WI38 (cell line): ENCODE results near the gene JAKMIP1.

ENCODE experiments used
- H3K4me3 ChIP-seq: 2 replicates; pipeline ENCODE4 v1.5.1; 2011; ENCODE audit warnings: low read depth, mild to moderate bottlenecking, control low read depth, low read length
- CTCF ChIP-seq: IDR thresholded peaks from 2 replicates; pipeline ENCODE4 v1.5.1; 2012; ENCODE audit warnings: low read depth, mild to moderate bottlenecking, control low read depth, low read length

The JAKMIP1 gene

DNA sequence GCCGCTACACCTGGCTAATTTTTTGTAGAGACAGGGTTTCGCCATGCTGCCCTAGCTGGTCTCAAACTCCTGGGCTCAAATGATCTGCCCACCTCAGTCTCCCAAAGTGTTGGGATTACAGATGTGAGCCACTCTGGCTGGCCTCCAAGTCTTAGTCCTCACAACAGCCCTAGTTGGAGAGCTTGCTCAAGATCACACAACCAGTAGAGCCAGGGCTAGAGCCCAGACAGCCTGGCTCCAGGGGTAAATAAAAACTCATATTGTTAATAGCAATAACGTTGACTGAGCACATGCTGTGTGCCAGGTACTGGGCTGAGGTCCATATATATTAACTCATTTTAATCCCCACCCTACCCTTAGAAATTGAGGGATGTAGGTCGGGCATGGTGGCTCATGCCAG lies 7.3 kb upstream of the JAKMIP1 start:
- no peak overlapping the region for H3K4me3 ChIP-seq
- no peak for TF ChIP-seq CTCF

DNA sequence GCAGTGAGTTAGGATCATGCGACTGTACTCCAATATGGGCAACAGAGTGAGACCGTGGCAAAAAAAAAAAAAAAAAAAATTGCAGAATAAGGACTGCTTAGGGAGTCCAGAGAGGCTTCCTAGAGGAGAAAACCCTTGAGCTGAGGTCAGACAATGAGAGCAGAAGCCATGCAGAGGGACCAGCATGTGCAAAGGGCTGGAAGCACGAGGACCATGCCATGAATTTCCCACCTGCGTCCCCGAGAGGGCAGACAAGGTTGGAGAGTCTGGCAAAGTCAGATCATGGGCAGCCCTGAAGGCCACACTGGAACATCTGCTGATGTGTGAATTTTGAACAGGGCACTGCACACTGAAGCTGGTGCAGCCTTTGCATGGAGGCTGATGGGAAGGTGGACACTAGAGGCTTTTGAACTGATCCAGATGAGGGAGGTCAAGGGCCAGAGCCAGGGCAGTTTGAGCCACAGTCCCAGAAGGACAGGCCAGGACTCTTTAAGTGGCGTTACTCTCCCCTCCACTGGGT lies 6.5 kb upstream of the JAKMIP1 start:
- no peak for TF ChIP-seq CTCF
- H3K4me3 ChIP-seq, result no peak overlapping the region

DNA sequence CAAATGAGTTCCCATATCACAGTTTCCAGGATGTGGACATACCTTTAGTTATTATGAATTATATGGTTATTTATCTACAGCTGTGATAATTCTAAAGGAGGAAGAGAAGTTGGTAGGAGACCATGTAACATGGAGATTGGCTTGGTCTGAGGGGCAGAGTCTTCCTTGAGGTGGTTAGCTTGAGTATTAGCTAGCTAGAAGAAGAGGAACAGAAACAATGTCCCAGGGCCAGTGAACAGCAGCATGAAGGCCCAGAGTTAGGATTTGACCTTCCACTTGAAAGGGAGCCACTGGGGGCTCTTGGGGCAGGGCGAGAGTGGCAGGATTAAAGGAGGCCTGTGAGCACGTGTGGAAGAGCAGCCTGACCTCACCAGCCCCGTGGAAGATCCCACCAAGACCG lies 5.6 kb upstream of the JAKMIP1 start:
- H3K4me3 ChIP-seq, result no peak overlapping the region
- no peak for TF ChIP-seq CTCF

DNA sequence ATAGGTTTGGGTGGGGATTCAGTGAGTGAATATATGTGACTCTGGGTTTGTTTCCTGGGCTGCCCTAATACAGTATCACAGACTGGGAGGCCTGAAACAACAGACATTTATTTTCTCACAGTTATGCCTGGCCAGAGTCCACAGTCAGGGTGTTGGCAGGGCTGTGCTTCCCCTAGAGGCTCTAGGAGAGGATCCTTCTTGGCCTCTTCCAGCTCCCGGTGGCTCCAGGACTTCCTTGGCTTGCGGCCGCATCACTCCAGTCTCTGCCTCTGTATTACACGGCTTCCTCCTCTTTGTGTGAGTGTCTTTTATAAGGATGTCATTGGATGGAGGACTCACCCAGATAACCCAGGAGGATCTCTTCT lies 5.2 kb upstream of the JAKMIP1 start:
- no peak overlapping the region for H3K4me3 ChIP-seq
- TF ChIP-seq CTCF, result no peak

DNA sequence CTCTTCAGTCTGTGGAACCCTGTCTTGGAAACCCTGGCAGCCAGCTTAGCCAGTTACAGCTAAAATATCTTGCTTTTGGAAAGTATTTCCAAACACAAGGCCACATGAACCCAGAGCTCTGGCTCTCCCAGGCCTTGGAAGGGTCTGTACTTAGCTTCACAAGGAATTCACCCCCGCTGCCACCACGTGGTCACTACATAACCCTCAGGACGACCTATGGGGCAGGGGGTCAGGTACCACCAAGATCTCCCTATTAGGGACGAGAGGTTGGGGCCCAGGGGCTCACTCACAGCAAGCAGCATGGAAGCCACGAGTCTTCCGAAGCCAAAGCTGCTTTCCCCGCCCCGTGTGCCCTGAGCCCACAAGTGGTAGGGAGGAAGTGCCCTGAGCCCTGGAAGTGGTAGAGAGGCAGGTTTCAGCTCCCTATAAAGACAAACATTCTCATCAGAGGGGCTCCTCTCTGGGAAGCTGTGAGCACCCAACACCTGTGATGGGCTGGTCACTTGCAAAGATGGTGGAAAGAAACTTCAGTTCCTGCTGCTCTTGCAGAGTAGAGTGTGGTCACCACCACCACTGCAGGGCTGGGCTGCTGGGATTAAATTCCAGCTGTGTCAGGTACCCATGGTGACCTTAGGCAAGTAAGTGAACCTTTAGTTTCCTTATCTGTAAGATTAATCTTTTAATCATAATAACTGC lies 4.7 kb upstream of the JAKMIP1 start:
- TF ChIP-seq CTCF, result no peak
- no peak overlapping the region for H3K4me3 ChIP-seq

DNA sequence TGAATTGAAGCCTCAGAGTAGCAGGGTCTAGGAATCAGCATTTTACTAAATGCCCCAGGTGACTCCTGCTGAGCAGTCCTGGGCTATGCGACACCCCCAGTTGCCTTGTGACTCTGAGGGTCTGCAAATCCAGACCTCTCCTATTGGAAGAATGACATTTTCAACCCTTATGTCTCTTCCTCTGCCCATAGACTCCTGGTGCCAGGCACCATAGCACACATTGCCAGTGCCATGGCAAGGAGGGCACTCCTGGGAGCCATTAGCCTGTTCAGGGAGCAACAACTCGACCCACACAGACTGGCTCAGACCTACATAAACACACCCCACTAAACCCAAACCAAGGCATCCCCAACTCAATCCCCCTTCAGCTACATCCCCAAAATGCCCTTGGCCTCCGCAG lies 3.7 kb upstream of the JAKMIP1 start:
- TF ChIP-seq CTCF, result no peak
- H3K4me3 ChIP-seq, result no peak overlapping the region

DNA sequence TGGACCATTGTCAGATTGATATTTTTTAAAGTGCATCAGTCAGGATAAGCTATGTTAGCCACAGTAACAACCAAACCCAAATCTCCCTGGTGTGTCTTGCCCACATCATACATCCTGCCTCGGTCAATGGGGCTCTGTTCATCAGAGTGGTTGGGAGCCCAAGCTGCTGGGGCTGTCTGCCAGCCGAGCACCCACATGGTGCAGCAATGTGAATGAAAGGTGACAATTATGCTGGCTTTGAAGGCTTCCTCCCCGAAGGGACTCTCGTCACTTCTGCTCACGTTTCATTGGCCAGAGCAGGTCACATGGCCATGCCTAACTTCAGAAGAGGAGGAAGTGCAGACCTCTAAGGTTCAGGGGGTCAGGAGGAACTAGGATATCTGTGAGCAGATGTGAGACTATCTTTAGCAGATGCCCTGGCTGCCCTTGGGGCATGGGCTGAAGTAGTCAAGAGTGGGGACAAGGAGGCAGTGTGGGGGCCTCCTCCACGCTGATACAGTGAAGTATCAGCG lies 1.3 kb upstream of the JAKMIP1 start:
- no peak overlapping the region for H3K4me3 ChIP-seq
- TF ChIP-seq CTCF, result no peak
